ENCODE data around the gene CALN1.
"Not testable (repeated sequence)": the region's sequence is repeated elsewhere in the genome, so short reads cannot be mapped to it uniquely, and the experiment has no call there.

The CALN1 gene

GRCh38 chr7:72408966-72409637 is 3.0 kb downstream of the CALN1 start:
- DNase-seq = no peak

DNA sequence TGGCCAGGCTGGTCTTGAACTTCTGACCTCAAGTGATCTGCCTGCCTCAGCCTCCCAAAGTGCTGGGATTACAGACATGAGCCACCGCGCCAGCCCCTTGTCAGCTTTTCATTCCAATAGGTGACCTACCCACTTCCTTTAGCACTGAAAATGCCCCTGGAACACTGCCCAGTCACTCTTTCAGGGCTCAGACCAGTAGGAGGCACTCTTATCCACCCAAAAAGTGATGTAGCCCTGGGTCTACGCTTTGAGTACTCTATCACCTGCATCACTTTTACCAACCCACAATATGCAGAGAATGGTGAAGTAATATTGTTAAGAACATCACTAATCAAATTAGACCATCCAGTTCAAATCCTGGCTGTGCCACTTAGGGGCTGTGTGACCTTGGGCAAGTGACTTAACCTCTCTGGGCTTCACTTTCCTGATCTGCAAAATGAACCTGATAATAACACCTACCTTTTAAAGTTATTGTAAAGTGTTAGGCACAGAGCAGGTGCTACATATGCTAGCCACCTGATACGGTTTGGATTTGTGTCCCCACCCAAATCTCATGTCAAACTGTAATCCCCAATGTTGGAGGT is 5.2 kb downstream of the CALN1 start:
- DNase-seq = no peak

DNA sequence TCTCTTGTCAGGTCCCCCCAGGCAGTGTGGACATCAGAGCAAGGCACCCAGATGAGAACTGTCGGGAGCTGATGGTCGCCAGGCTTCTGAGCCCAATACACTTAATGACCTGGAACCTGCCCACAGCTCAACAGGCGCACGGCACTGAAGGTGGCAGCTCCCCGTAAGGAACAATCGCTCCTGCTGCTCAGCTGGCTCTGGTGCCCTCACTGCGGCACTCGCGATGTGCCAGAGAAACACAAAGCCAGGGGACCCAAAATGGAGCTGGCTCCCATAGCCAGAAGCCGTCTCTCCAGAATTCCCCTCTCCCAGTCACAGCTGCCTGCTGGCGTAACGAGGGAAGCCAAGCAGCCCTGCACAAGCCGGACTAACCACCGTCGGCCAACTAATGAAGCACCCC is 6.3 kb downstream of the CALN1 start:
- no peak for DNase-seq

DNA sequence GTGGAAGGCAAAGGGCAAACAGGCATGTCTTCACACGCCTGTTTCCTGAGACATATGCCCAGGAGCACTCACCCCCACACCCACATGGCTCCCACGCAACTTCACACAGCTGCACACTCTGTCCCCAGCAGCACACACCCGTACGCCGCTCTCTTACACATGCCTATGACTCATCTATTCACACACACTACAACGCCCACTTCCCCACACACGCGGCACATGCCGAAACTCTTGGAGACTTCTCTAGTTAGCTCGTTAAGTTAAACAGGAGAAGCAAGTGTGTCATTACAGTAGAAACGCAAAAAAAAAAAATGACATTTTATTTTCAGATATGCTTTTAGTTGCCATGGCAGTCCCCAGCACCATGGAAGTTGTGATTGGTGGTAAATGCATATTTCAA is 6.7 kb downstream of the CALN1 start:
- no peak for DNase-seq

GRCh38 chr7:72404743-72405142 is 7.4 kb downstream of the CALN1 start:
- DNase-seq = no peak

GRCh38 chr7:72403458-72404076 is 8.6 kb downstream of the CALN1 start:
- no peak for DNase-seq

- no peak for DNase-seq
Measured at GRCh38 chr7:72394016-72394415, 18.1 kb downstream of the CALN1 start.

GRCh38 chr7:72391821-72392377 is 20.2 kb downstream of the CALN1 start:
- DNase-seq = no peak

GRCh38 chr7:72386118-72386517 is 26.0 kb downstream of the CALN1 start:
- DNase-seq = no peak

DNA sequence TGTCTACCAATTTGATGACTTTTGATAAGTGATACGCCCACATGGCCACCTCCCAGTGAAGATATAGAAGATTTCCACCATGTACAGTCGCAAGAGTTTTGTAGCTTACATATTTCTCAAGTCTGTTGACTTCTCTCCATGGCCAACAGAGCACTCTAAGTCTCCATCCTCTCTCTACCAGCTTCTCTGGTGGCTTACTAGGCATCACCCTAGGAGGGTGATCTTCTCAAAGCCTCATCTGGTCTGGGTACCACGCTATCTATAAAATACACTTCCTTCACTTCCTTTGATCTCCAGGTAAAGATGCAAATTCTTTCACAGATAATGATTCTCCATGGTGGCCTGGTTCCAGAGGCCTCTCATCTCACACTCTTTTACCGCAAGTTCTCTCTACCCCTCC is 49.9 kb downstream of the CALN1 start:
- DNase-seq = no peak

DNA sequence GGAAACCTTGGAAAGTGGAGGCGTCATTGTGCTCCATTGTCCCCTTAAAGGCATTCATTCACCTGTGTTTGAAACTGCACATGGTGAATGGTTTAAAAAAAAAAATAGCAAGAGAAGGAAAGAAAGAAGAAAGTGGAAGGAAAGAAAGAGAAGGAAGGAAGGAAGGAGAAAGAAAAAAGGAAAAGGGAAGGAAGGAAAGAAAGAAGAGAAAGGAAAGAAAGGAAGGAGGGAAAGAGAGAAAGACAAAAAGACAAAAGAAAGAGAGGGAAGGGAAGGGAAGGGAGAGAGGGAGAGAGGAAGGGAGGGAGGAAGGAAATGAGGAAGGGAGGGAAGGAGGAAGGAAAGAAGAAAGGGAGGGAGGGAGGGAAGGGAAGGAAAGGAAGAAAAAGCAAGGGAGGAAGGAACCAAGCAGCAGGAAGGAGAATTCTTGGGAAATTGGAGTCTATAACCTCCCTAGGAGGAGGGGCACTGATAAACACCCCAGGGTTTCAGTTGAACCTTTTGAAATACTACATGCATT is 66.9 kb downstream of the CALN1 start:
- no peak for DNase-seq

DNA sequence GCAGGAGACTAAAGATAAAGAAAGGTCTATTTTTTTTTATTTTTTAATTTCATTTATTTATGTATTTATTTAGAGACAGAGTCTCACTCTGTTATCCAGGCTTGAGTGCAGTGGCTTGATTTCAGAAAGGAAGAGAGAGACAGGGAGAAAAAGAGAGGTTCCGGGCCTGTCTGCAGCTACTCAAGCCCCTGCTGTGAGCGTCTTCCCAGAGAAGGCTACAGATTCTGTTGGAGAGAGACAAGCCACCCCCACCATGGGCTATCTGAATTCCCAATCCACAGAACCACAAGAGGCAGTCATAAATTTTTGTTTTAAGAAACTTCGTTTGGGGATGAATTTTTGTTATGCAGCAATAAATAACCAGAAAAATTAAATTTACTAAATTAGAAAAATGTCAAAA is 68.1 kb downstream of the CALN1 start:
- no peak for DNase-seq

DNA sequence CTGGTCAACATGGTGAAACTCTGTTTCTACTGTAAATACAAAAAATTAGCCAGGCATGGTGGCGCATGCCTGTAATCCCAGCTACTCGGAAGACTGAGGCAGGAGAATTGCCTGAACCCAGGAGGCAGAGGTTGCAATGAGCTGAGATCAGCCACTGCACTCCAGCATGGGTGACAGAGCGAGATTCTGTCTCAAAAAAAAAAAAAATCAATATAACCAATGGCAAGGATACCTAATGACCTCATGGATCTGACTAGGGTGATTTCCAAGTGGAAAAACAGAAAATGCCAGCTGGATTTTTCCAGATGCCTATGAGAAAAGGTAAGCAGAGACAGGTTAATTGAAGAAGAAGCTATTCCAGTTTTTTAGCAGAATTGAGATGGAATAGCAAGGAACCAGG is 68.8 kb downstream of the CALN1 start:
- DNase-seq = not testable (repeated sequence)

DNA sequence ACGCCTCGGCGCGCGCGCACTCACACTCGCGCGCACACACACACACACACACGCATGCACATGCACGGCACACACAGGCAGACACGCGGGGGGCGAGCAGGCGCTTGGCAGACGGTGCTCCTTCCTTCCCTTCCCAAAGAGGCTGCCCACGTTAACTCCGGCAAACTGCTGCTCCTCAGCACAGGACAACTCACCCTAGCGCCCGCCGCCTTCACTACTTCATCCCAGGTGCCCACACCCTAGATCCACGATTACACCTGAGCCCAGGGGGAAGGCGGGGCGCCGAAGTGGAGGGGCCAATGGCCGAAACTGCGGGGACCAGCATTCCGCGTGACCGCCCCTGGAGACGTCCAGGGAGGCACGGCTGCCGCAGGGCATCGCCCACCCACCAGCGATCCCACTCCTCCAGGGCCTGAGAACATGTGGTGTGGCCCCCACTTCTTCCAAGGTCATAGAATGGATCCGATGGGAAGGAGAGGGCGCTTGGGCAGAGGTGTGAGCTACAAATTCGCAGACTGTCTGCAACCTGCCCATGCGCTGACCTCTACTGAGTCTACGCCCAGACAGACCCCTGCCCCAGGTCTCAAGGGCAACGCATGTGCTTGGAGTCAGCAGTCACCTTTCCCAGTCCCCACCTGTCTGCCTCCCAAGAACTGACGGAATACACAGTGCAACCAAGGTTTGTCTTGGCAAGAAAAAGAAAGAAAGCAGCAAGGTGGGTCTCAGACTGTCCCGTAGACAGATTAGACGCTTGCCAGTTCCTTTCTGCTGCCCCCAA is 74.6 kb downstream of the CALN1 start:
- no peak for DNase-seq

DNA sequence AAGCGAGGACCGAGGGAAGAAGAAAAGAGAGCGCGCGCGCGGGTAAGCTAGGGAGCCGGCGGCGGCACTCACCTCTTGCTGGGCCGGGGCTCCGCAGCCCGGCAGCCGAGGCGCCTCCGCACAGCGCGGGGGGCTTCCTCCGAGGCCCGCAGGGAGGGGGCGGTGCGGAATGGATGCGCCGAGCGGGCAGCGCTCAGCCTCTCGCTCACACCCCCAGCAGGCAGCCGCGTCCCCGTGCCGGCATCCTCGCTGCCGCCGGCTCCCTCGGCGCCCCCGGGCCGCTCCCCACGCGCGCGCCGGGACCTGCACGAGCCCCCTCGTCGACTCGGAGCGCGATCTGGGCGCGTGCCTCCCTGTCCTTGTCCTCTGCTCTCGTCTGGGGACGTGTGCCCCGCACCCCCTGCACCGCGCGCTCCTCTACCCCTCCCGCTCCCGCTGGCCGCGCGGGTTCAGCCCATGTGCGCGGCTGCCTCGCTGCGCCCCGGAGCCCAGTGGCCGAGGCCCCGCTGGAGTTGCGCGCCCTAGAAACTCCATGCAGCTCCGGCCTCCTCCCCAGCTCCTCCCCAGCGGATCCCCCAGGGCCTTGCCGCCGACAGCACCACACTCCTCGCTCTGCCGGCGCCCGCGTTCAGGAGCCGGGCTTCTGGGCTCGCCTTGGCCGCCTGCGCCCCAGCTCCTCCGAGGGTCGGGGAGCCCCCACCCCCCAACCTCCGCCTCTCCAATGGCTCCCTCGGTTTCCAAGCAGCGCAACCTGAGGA is 75.3 kb downstream of the CALN1 start:
- DNase-seq = no peak

DNA sequence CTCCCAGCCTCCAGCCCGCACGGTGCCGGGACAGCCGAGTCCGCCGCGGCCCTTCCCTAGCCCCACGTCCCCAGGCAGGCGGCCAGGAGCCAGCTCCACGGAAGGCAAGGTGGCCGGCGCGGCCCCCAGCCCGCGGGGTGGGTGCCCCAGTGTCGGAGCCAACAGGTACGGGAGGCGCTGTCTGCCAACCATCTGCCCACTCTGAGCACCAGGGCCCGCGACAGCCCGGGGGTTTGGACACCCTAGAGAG is 75.8 kb downstream of the CALN1 start:
- no peak for DNase-seq

GRCh38 chr7:72335561-72336381 is 76.4 kb downstream of the CALN1 start:
- no peak for DNase-seq

GRCh38 chr7:72334698-72335097 is 77.4 kb downstream of the CALN1 start:
- DNase-seq = no peak

- DNase-seq = no peak
Measured at GRCh38 chr7:72334066-72334465, 78.1 kb downstream of the CALN1 start.

GRCh38 chr7:72326811-72327210 is 85.3 kb downstream of the CALN1 start:
- no peak for DNase-seq

- no peak for DNase-seq
Measured at GRCh38 chr7:72326365-72326764, 85.8 kb downstream of the CALN1 start.

DNA sequence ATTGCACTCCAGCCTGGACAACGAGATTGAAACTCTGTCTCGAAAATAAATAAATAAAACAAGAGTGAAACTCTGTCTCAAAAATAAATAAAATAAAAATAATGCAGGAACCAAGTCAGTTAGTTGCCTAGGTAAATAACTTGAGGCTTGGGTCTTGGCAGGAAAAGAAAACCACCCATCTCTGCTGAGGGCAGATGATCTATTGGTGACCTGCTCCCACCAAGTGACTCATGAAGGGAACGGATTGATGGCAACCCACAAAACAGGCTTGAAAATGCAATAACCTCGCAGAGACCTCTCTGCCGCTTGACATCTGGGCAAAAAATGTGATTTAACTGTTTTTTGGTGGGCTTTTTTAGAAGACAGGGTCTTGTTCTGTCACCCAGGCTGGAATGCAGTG is 86.6 kb downstream of the CALN1 start:
- DNase-seq = no peak

Data from activated T-cell treated with anti-CD3 and anti-CD28 coated beads, Interleukin-2, amount 50 U/mL, for 1 hour (primary cell).